Spinal cord (tissue), 10 donors: ENCODE measurements around the gene AGPAT4. TPM values are rescaled to one million over a fixed set of nuclear protein-coding genes. Genes with fewer than 3 reads are reported as not detected.
A peak's percentile ranks its signal among the peaks of the same experiment; 100 is the strongest.

Source experiments
- DNase-seq, 6 donors: peaks; one replicate each; pipeline versions ENCODE4 v3.0.0 to v3.0.0-alpha.2; 2013 to 2015; ENCODE audit warnings: low spot score in 6 of 6, low read depth in 4 of 6
- H3K27ac ChIP-seq: one replicate; pipeline ENCODE4 v1.5.1; 2013; ENCODE audit warnings: low read depth, low read length, control low read depth
- H3K27me3 ChIP-seq: one replicate; pipeline ENCODE4 v1.6.1; 2013; ENCODE audit warnings: low read length; ENCODE audit not compliant: control insufficient read depth, insufficient read depth
- H3K36me3 ChIP-seq: one replicate; pipeline ENCODE4 v1.6.1; 2013; ENCODE audit warnings: low read length; ENCODE audit not compliant: control insufficient read depth, insufficient read depth
- H3K4me1 ChIP-seq: one replicate; pipeline ENCODE4 v1.6.1; 2013; ENCODE audit warnings: low read length; ENCODE audit not compliant: control insufficient read depth, insufficient read depth
- H3K4me3 ChIP-seq: one replicate; pipeline ENCODE4 v1.5.1; 2013; ENCODE audit warnings: low read depth, low read length, control low read depth
- H3K9me3 ChIP-seq: one replicate; pipeline ENCODE4 v1.6.1; 2013; ENCODE audit warnings: low read length; ENCODE audit not compliant: control insufficient read depth, insufficient read depth
- WGBS: methylation state at CpG from one replicate; pipeline ENCODE4 v1.1.5; 2013; ENCODE audit warnings: missing lambda C conversion rate; ENCODE audit not compliant: insufficient coverage; 5-methylcytosine and 5-hydroxymethylcytosine counted together
- polyA plus RNA-seq, 2 donors: library from polyadenylated mRNA; unstranded; fragments of 120-200 nt; gene quantifications; one replicate each; pipeline ENCODE4 v1.2.1, GENCODE V29; 2013; ENCODE audit not compliant: insufficient read length in 2 of 2
- total RNA-seq, 2 donors: library from RNA; depleted of rRNA in 1 of 2; stranded (reverse); fragments of 120-200 nt in 1 of 2; fragments of >200 nt in 1 of 2; gene quantifications; one replicate each; pipeline versions ENCODE4 v1.2.3 to v1.2.4, GENCODE V29; 2013 to 2014
- donor health status: healthy.

AGPAT4 gene
- total and polyA plus RNA-seq, 4 donors, result 25.6 to 51.1 (median 40.0) TPM

- Histone ChIP-seq H3K27me3 (no peaks in the 10 kb centered on the region), H3K9me3 (no peaks in the 10 kb centered on the region), H3K4me3 (no peak overlapping the region), H3K4me1 (peaks cover 24% of the 10 kb centered on the region), H3K36me3 (peaks cover 64% of the 10 kb centered on the region), H3K27ac (no peak overlapping the region)
- 90% methylated on average over 26 of the region's 28 CpGs for WGBS
- DNase-seq, result no peak
Observed at GRCh38 chr6:161139766-161140553, 133.9 kb downstream of the AGPAT4 start.

GRCh38 chr6:161139304-161139765, 134.5 kb downstream of the AGPAT4 start:
- 96% methylated on average over 18 of the region's 18 CpGs for WGBS
- H3K36me3 ChIP-seq, result peaks cover 69% of the 10 kb centered on the region
- no peak overlapping the region for H3K4me3 ChIP-seq
- H3K27me3 ChIP-seq, result no peaks in the 10 kb centered on the region
- no peak for DNase-seq
- peaks cover 30% of the 10 kb centered on the region for H3K4me1 ChIP-seq
- no peak overlapping the region for H3K27ac ChIP-seq
- H3K9me3 ChIP-seq, result no peaks in the 10 kb centered on the region

- peaks cover 69% of the 10 kb centered on the region for H3K36me3 ChIP-seq
- H3K9me3 ChIP-seq, result no peaks in the 10 kb centered on the region
- no peak overlapping the region for H3K4me3 ChIP-seq
- peaks cover 33% of the 10 kb centered on the region for H3K4me1 ChIP-seq
- DNase-seq, result no peak
- no peaks in the 10 kb centered on the region for H3K27me3 ChIP-seq
- 84% methylated on average over 23 of the region's 23 CpGs for WGBS
- H3K27ac ChIP-seq, result no peak overlapping the region
Observed at GRCh38 chr6:161138543-161139303, 135.1 kb downstream of the AGPAT4 start.

GRCh38 chr6:161137839-161138542, 135.9 kb downstream of the AGPAT4 start:
- 81% methylated on average over 9 of the region's 12 CpGs for WGBS
- Histone ChIP-seq H3K36me3 (peaks cover 69% of the 10 kb centered on the region), H3K4me3 (no peak overlapping the region), H3K4me1 (peaks cover 33% of the 10 kb centered on the region), H3K27ac (no peak overlapping the region), H3K9me3 (no peaks in the 10 kb centered on the region), H3K27me3 (no peaks in the 10 kb centered on the region)
- DNase-seq, result no peak

GRCh38 chr6:161137320-161137719, 136.5 kb downstream of the AGPAT4 start:
- H3K36me3 ChIP-seq, result peaks cover 62% of the 10 kb centered on the region
- DNase-seq, result no peak
- no peak overlapping the region for H3K4me3 ChIP-seq
- peaks cover 33% of the 10 kb centered on the region for H3K4me1 ChIP-seq
- WGBS, result 91% methylated on average over 10 of the region's 11 CpGs
- H3K9me3 ChIP-seq, result no peaks in the 10 kb centered on the region
- no peak overlapping the region for H3K27ac ChIP-seq
- no peaks in the 10 kb centered on the region for H3K27me3 ChIP-seq

GRCh38 chr6:161136655-161137054, 137.2 kb downstream of the AGPAT4 start:
- H3K27me3 ChIP-seq, result no peaks in the 10 kb centered on the region
- DNase-seq, result no peak
- peaks cover 56% of the 10 kb centered on the region for H3K36me3 ChIP-seq
- H3K4me3 ChIP-seq, result no peak overlapping the region
- H3K4me1 ChIP-seq, result peaks cover 33% of the 10 kb centered on the region
- no peaks in the 10 kb centered on the region for H3K9me3 ChIP-seq
- H3K27ac ChIP-seq, result no peak overlapping the region
- 75% methylated on average over 11 of the region's 11 CpGs for WGBS

- Histone ChIP-seq H3K27ac (no peak overlapping the region), H3K36me3 (peaks cover 58% of the 10 kb centered on the region), H3K27me3 (no peaks in the 10 kb centered on the region), H3K4me3 (no peak overlapping the region), H3K4me1 (peaks cover 33% of the 10 kb centered on the region), H3K9me3 (no peaks in the 10 kb centered on the region)
- 56% methylated on average over 23 of the region's 23 CpGs for WGBS
- peak in 1 of 6 donors; percentile 22 for DNase-seq
Observed at GRCh38 chr6:161135695-161136591, 137.9 kb downstream of the AGPAT4 start.

- no peak overlapping the region for H3K4me3 ChIP-seq
- peaks cover 55% of the 10 kb centered on the region for H3K36me3 ChIP-seq
- WGBS, result 88% methylated on average over 16 of the region's 17 CpGs
- peaks cover 33% of the 10 kb centered on the region for H3K4me1 ChIP-seq
- DNase-seq, result peak in 1 of 6 donors; percentile 9
- H3K9me3 ChIP-seq, result no peaks in the 10 kb centered on the region
- peak overlapping the region; percentile 33 for H3K27ac ChIP-seq
- H3K27me3 ChIP-seq, result no peaks in the 10 kb centered on the region
Observed at GRCh38 chr6:161134550-161135298, 139.1 kb downstream of the AGPAT4 start.
